Globus pallidus (tissue), 1 donor: ENCODE results near the gene COL18A1.

Experiments used
- DNase-seq: peaks from one replicate; pipeline ENCODE4 v3.0.0-alpha.2; 2015; ENCODE audit warnings: low spot score

The COL18A1 gene

GRCh38 chr21:45383111-45383614, 21.8 kb upstream of the COL18A1 start:
- DNase-seq, result no peak

GRCh38 chr21:45383615-45384201, 21.3 kb upstream of the COL18A1 start:
- DNase-seq, result no peak

- DNase-seq, result no peak
Observed at GRCh38 chr21:45384656-45385548, 20.1 kb upstream of the COL18A1 start.

GRCh38 chr21:45385549-45386050, 19.4 kb upstream of the COL18A1 start:
- DNase-seq, result no peak

- DNase-seq, result no peak
Observed at GRCh38 chr21:45386336-45386727, 18.6 kb upstream of the COL18A1 start.

GRCh38 chr21:45386728-45387371, 18.1 kb upstream of the COL18A1 start:
- no peak for DNase-seq

GRCh38 chr21:45387506-45387905, 17.5 kb upstream of the COL18A1 start:
- DNase-seq, result no peak

- DNase-seq, result no peak
Observed at GRCh38 chr21:45388011-45388521, 16.9 kb upstream of the COL18A1 start.

- DNase-seq, result no peak
Observed at GRCh38 chr21:45388611-45389296, 16.2 kb upstream of the COL18A1 start.

GRCh38 chr21:45390121-45390751, 14.7 kb upstream of the COL18A1 start:
- no peak for DNase-seq

- no peak for DNase-seq
Observed at GRCh38 chr21:45390831-45391742, 13.9 kb upstream of the COL18A1 start.

GRCh38 chr21:45391743-45392572, 13.0 kb upstream of the COL18A1 start:
- DNase-seq, result no peak

- DNase-seq, result no peak
Observed at GRCh38 chr21:45392573-45392971, 12.4 kb upstream of the COL18A1 start.

- no peak for DNase-seq
Observed at GRCh38 chr21:45393021-45393420, 11.9 kb upstream of the COL18A1 start.

- DNase-seq, result no peak
Observed at GRCh38 chr21:45393833-45394638, 10.9 kb upstream of the COL18A1 start.

GRCh38 chr21:45396620-45396995, 8.4 kb upstream of the COL18A1 start:
- DNase-seq, result no peak

GRCh38 chr21:45397381-45397780, 7.6 kb upstream of the COL18A1 start:
- DNase-seq, result no peak

- DNase-seq, result no peak
Observed at GRCh38 chr21:45401054-45401518, 3.9 kb upstream of the COL18A1 start.
